Activated CD4-positive, alpha-beta T cell treated with anti-CD3 and anti-CD28 coated beads, Interleukin-2, amount 50 U/mL, for 24 hours (primary cell): ENCODE data around the gene RAD18.
A peak's percentile ranks its signal among the peaks of the same experiment; 100 is the strongest.

Experiments
- DNase-seq, 2 donors: peaks; one replicate each; pipeline ENCODE4 v3.0.0-alpha.2; 2020; ENCODE audit warnings: low read depth in 1 of 2, low spot score in 1 of 2

Gene RAD18

DNA sequence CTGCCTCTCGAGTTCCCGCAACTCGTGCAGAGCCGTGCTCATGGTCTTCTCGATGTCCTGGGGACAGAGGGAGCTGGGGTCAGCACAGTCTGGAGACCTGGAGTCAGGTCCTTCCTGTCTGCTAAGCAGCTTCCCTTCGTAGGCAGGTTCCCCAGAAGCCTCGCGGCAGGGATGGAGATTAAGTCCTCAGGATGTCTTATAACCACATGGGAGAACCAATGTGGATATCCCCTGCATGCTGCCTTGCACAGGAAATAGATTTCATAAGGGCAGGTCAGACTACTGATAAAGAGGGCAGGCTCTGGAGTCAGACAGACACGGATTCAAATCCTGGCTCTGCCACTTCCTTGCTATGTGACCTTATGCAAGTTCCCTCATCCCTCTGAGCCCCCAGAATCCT is 22.6 kb upstream of the RAD18 start:
- DNase-seq = no peak

DNA sequence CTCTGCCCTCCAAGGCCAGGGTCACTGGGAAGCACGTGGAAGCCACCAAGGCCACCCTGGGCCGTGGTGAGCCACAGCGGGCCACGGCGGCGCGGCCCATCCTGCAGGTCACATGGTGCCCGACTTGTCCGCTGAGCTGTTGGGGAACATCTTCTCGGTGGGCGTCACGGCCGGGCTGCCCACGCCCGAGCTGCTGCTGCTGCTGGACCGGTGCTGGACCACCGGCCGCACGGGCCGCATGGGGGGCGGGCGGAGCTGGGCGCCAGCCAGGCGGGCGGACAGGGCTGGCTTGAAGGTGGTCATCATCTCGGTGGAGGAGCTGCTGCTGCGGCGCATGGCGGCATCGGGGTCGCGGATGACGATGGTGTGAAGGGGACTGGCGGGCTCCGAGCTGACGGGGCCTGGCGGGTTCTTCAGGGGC is 22.1 kb upstream of the RAD18 start:
- DNase-seq = no peak

DNA sequence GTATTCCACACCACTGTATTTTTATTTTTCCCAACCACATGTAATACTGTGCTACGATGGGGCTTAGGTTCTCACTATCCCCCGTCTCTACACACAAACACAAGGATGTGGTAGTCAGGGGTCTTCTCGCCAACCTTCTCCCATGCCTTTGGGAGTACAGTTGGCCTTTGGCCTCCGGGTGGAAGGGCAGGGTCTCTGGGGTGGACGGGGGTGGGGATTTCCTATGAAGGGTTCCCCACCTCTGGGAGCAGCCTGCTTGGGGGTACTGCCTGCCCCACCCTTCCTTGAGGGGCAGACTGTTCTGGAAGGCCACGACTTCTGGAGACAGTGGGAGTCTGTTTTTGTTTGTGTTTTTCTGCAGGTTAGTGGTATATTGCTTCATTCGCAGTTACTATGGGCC is 21.3 kb upstream of the RAD18 start:
- DNase-seq = no peak

DNA sequence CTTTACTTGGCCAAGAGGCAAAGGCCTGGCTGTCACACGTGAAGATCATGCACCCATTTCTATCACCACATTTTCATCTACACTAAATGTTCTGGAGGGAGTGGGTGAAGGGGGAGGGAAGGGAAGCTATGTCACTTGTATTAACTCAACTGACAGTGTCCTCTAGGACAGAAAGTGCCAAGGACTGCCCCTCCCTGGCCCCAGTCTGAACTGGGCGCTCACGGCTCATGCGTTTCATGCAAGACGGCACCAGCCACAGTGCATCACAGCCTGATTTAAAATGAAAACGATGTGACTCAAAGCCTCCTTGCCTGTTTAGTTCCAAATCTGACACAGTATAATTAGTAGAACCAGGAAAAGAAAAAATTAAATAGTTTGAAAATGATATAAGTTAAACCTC is 20.8 kb upstream of the RAD18 start:
- no peak for DNase-seq

DNA sequence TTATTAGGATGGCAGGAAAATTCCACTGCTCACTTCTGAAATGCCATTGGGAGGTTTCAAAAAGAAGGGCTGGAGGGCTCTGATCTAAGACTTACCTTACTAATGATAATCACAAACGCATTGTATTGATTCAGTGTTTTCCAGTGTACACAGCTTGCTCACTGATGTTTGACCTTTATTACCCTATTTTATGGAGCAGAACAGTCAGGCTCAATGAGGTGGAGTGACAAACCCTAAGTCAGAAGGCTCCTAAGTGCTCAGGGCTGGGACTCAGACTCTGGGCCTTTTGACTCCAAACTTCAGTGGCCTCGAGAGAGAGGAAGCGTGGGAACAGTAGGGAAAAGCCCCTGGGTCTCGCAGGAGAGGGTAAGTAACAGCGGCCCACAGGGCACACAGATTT is 20.3 kb upstream of the RAD18 start:
- DNase-seq = no peak

DNA sequence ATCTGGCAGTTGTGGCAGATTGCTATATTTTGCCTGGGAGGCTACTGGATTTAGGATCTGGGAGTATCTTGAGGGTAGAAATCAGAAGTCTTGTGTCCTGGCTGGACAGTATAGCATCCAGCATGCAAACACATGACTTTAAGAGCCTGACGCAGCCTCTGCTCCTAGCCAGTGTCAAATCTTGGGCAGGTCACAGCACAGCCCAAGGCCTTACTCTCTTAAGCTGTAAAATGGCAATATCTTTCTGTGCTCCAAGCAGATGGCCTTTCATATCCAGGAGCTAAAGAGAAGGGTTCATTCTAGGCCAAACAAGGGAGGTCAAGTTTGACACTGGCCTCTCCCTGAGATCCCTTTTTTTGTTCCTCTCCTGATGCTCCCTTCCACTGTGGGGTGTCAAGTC is 19.8 kb upstream of the RAD18 start:
- DNase-seq = no peak

DNA sequence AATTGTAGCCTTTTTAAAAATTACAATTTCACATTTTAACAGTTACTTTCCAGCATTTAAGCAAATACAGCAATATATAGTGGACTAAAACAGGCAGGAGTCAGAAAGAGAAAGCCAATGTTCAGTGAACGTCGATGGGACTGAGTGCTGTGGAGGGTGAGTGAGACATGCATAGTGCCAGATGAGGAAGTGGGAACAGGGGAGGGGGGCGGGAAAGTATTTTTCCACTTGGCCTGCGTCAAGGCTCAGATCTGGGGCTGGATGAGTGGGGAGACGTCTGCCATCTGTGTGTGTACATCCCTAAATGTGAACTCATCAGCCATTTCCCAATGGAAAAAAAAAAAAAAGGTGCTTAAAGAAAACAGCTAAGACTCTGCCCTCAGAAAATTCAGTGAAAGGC is 19.2 kb upstream of the RAD18 start:
- DNase-seq = no peak

DNA sequence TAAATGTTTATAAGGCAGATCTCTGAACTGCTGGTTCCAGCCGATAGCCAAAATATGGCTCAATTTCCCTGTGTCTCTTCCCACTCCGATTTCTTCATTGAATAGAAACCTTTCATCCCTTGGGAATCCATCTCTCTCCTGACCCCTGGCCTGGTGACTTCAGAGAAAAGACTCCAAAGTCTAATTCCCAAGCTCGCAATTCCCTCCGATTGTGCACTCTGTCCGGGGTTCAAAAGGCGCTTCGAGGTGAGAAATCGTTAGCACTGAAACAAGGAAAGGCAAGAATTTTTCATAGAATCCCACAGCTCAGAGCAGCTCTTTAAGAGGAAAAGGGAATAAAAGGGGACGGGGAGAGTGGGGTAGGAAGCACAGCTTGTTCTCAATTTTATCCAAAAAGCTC is 18.4 kb upstream of the RAD18 start:
- DNase-seq = no peak

DNA sequence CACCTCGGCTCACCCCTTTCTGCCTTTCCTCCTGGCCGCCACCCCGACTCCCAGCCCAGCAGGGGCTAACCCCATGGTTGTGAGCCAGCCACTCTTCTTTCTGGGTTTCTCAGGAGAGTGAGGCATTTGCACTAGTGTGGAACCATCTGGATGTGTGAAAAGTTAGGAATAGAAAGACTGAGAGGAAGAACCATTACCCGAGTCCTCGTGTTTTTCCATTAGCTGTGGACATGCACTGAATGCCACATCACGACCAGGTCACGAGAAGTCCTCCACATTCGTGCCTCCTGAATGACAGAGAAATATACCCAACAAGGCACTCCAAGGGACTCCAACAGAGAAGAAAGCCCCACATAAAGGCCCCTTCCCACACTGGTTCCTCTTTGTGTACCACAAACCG is 18.0 kb upstream of the RAD18 start:
- no peak for DNase-seq

DNA sequence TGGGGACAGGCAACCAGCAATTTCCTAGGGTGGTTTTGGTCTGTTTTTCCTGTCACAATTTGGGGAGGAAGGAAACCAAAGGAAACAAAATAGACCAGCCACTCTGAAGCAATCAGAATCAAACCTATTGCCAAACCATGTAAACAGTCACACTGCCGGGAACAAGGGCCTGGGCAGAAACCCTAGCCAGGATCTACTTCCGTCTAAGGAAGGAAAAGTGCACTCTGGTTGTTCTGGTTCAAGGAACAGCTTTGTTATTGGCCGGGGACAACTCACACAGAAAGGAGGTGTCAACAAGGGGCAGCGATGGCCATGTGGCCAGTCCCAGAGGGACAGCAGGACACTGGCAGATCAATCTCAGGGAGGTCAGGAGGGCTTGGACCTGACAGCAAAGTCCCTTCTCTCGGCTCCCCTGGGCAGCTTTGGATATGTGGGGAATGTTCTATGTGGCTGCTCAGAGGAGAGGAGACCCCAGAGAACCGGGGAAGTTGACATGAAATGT is 17.5 kb upstream of the RAD18 start:
- DNase-seq = no peak

DNA sequence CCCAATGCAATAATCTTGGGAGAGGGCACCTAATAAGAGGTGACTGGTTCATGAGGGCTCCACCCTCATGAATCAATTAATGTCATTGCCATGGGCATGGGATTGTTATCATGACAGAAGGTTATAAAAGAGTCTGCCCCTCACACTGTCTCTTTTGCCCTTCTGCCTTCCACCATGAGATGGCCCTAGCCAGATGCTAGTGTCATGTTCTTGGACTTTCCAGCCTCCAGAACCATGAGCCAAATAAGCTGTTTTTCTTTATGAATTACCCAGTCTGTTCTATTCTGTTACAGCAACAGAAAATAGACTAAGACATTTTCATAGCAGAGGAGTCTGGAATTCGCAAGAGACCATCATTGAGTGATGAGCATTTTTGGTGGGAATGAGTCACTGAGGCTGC is 16.0 kb upstream of the RAD18 start:
- no peak for DNase-seq

DNA sequence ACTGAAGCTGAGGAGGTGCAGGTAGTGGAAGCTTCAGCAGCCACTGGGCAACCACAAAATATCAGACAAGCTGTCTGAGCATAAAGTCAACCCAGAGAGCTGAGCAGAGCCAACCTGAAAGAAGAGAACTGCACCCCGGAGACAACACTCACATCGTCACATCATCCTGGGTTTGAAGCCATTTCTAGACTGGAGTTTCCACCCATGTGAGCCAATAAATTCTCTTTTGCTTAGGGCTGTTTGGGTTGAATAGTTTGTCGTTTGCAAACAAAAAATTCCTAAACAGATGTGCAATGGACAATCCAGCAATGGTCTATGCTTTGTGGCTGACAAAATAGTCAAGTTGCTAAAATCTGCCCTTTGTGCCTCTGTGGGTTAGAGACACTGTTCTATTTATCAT is 15.3 kb upstream of the RAD18 start:
- DNase-seq = no peak

DNA sequence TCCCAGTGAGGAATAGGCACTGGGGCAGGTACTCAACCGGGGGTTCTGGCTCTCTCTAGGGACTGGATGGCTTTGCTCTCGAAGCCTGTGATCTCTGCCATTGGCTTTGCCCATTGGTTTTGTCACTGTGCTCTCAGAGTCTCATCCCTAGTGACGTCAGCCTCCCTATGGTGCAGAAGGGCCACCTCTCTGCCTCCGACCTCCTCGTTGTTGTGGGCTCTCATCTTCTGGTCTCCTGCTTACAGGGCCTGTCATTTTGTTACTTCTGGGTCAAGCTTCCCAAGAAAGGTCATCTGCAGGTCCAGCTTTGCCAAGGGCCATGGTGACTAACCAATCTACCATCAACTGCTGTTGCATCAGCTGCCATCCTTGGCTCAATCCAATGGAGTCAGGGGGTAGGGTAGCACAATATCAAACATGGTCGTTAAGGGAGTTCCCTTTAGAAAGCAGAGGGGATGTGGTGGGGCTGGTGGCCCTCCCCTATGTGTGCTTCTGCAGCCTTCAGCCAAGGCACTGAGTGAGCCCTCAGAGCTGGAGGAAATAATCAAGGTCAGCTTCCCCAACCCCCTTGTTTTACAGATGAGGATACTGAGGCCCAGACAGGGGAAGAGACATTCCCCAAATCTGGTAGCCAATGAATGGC is 13.4 kb upstream of the RAD18 start:
- DNase-seq = no peak

DNA sequence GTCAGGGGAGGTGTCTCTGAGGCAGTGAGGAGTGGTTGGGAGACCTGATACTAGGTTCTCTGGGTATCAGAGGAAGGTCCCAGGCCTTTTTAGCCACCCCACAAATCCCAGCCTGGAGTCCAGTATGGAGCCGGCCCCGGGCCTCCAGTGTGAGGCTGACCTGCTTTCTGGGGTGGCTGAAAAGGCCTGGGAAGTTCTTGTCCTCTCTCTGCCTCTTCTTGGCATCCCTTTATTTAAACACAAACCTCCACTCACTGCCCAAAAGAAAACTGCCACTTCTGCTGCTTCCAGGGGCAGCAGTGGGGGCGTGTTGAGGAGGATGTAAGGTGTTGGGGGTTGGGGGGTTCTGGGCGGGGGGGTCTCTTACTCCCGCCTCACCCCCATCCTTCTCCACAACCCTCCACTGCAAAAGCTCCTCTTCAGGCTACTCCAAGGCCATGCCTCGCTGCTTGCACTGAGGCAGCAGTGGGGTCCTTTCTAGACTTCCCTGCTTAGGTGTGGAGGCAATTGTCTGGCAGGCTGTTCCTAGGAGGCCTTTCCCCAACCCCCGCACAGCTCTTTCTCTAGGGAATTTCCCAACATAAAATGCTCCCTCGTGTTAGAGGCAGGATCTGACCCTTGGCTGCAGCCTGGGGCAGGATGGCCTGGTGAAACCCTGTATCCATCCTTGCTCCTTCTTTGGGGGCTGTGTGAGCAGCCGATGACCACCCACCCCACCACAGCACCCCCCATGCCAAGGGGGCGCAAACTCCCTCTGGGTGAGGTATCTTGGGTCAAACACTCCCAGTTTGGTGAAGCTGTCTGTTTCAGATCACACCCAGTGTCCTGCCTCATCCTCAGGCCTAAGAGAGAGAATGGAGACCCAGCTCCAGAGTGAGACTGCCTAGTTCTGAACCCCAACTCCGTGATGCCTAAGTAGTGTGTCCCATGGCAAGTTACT is 12.1 kb upstream of the RAD18 start:
- no peak for DNase-seq

DNA sequence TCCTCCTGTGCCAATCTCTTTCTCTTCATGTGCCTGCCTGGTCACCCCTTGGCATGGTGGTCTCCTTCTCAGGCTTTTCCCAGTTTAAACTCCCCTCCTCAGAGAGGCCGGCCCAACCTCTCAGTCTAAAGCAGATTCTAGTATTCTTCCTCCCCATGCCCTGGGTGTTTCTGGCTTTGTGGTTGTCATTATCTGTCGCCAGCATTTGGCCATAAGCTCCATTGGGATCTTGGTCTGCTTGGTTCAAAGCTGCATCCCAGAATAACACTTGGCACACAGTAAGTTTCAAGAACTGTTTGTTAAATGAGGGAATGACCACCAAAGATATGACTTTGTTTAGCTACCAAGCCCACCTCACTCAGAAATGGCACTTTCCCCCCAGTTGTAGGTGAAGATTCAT is 11.2 kb upstream of the RAD18 start:
- DNase-seq = no peak

DNA sequence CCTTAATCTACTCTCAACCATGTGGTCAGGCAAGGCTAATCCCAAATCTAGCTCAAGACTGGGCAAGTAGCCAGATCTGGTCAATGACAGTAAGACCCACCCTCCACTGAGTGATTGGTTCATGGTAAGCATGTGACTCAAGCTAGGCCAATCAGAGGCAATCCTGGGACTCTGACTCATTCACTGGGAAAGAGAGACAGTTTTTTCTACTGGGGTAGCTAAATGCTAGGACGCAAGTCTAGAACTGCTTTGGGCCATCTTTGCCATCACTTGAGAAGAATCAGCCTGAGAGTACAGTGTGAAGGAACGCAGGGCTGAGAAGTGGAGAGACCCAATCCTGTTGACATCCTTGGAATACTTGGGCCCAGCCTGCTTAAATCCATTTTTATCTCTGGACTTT is 9.4 kb upstream of the RAD18 start:
- no peak for DNase-seq

DNA sequence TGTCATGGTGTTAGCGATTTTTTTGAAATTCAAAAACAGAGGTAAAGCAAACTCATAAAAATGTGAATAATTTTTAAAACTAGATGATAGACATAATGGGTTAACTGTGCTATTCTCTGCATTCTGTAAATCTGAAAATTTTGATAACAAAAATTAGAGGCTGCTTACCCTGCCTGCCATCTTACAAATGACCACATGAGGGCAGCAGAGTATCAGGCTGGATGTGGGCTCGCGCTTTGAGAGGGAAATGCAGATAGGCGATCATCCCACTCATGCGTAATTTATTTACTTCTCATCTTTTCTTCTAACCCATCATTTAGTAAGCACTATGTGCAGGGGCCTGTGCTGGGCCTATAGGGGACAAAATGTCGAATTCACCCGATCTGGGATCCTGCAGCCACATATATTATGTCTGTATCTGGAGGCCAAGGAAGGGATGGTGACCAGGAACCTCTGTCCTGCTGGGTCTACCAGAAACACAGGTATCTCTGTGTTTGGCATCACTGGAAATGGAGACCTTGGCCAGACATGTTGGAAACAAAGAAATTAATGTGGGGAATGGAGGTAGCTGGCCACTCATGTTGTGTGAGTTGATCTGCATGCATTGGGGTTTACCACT is 7.8 kb upstream of the RAD18 start:
- peak; percentile 60 to 68 for DNase-seq

DNA sequence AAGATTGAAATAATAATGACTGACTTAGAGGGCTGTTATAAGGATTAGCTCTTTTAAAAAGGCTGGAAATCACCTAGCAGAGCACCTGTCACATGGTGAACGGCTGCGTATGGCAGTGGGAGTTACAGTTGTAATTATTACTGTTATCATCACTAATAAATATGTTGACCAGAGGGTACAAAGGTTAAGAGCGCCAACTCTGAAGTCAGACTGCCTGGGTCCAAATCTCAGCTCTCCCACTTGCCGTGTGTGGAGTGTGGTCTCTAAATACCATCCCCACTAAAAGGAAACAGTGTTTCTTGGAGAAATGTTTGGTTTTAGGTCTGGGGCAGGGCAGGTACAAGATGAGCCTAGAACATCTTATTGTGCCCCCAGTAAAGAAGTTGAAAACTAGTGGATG is 6.0 kb upstream of the RAD18 start:
- no peak for DNase-seq

DNA sequence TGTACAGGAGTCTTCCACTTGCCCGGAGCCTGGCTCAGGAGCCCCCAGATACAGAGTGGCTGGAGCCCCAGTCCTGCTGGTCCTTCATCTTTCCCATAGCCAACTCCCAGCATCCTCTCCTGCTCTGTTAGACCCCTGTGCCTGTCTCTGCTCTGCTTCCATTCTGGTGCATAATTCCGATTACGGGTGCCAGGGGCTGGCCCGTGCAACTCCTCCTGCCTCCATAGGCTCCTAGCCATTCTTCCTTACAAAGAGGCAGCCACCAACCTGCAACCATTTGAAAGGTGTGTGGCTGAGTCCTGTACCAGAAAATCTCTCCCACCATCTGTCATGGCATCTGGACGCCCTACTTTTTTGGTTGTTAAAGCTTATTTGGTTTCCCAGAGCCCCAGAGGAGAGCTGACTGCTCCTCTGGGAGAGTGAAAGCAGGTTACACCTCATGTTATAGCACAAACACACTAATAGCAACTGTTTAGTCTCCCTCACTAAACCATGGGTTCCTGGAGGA is 5.2 kb upstream of the RAD18 start:
- no peak for DNase-seq

DNA sequence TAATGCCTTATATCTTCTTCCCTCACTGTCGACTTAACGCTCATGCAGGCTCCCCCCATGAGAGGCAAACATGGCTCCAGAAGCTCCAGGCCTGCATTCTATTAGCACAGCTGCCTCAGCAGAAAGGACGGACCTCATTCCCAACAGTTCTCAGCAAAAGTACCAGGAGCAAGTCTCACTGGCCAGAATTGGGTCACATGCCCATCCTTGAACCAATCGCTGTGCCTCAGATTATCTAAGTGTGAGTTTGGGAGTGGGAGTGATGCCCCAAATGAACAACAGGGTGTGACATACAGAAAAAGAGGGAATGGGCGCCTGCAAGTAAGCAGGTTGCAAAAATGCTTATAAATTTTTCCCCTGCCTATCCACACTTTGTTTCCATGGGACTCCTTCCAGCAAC is 4.3 kb upstream of the RAD18 start:
- DNase-seq = no peak

DNA sequence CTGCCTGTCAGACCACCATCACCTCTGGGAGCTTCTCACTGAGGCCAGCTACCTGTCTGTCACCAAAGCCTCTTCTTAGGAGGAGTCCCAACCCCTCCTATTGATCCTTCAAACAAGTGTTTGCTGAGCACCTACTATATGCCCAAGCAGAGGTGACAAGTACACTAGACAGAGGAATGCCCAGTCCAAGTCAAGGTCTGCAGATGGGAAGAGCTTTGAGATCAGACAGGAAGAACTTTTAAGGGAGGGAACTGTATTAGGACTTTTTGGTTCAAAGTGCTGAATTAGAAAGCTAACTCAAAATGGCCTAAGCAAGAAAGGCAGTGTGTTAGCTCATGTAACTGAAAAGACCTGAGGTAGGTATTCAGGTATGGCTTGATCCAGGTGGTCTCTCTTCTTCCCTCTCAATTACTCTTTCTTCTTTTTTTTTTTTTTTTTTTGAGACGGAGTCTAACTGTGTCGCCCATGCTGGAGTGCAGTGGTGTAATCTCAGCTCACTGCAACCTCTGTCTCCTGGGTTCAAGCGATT is 3.6 kb upstream of the RAD18 start:
- no peak for DNase-seq
